Activated T-cell treated with anti-CD3 and anti-CD28 coated beads for 24 hours (primary cell): Measurements from ENCODE around the gene FGD1.
"Not testable (repeated sequence)": the region's sequence is repeated elsewhere in the genome, so short reads cannot be mapped to it uniquely, and the experiment has no call there.

Experiments
- DNase-seq: peaks from one replicate; pipeline ENCODE4 v3.0.0-alpha.2; 2020; ENCODE audit warnings: low read depth

The FGD1 gene

DNA sequence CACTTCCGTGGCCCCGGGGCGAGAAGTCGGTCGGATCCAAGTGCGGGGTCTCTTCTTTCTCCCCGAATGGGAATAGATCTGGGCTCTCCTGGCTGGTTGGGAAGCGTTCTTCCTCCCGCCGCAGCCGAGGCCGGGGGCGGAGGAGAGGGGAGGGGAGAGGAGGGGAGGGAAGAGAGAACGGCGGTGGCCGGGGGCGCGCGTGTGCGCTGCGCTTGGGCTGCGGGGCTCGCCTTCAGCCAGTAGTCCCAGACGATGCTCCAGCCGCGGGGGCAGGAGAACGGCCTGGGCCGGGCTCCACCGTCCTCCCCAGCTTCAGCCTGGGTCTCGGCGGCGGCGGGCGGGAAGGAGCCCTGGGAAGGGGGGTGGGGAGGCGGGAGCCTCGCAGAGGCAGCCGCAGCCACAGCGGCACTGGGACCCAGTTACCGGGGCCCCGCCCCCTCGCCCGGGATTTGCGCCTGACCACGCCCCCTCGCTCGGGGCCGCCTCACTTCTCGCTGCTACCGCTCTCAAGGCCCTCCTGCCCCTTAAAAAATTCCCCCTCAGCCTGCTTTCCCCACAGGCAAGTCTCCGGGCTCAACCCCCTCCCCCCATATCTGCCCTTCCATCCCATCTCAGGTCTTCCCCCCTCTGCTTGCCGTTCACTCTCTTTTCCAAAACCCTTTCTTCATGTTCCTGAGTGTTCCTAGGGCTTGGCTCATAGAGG lies at the start of gene FGD1:
TSS of gene FGD1 (minus strand) at position 421 of the 703 bp plus-strand sequence. CDS start 802 bp downstream, outside the sequence.
- peak; percentile 22 for DNase-seq

- DNase-seq = not testable (repeated sequence)
Measured at GRCh38 chrX:54542239-54542638, 46.2 kb upstream of the FGD1 start.

- no peak for DNase-seq
Measured at GRCh38 chrX:54540289-54540688, 44.3 kb upstream of the FGD1 start.

DNA sequence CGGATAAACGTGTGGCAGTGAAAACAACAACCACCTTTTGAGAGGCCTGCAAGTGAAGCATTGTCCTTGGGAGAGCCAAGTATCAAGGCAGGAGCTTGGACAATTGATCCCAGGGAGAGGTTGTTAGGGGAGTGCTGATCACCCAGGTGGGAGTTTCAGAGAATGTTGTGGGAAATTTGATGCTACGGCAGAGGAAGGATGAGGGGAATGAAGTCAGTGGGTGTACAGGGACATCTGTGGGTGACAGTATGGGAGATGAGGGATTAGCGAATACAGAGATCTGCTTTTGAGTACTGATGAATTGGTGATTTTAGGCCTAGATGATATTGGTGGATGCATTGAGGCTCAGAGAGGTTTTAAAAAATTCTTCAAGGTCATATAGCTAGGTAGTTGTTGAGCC lies 38.2 kb upstream of the FGD1 start:
- no peak for DNase-seq

DNA sequence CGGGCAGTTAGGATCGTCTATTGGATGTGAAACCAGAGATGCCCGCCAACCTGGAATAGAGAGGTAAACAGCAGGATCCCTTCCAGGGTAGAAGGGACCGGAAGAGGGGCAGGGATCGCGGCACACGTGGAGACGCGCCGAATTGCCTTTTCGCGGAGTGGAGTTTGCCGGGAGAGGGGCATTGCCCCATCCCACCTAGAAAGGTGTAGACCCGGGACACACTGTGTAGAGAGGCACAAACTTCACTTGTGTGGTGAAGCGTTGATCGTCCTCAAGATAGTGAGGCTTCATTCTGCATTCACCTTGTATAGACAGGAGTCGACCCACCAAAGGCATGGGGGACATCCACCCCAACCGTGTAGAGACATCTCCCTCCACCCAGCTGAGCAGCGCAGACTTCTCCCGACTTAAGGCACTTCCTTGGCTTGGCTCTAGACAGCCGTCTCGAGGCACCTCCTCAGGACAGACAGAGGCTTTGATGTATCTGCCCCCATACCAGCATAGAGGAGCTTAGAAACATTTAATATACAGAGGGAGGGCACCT lies 34.4 kb upstream of the FGD1 start:
- no peak for DNase-seq

- peak; percentile 72 for DNase-seq
Measured at GRCh38 chrX:54529552-54530356, 33.7 kb upstream of the FGD1 start, which contains the start of gene GNL3L. Gene GNL3L, plus strand, starts transcription at chrX:54530219. Its CDS starts 2,348 bp downstream, at chrX:54532567.

DNA sequence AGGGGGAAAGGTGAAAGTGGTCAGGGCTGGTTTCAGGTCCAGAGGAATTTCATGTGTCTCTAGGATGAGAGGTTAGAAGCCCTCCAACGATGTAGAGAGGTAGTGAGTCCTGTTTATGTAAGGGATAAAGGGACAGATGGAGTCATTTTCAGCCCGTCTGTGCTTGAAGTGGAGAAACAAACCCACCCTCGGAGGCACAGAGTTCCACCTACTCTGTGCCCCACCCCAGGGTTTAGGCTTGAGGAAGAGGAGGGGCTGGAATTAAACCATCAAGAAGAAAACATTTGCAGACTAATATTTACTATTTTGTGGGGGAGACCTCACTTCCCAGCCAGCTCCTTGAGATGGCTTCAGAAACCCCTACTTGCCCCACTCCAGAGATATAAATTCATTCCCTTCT lies 33.1 kb upstream of the FGD1 start:
- DNase-seq = no peak

DNA sequence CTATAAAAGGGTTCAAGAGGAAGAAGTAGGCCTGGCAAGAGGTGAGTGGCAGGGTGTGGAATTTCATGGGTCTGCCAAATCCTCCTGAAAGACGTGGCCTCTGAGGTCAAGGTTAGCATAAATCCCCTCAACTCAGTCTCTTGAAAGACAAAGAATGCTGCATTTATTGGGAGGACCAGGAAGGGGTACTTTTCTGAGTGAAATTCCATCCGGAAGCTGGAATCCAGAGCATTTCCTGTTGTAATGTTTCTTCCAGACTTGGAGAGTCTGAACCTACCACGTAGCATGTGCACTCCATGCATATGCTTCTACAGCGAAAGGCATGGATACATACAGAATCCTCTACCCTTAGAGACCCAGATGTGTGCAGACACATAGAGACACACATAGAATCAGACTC lies 13.4 kb upstream of the FGD1 start:
- no peak for DNase-seq

DNA sequence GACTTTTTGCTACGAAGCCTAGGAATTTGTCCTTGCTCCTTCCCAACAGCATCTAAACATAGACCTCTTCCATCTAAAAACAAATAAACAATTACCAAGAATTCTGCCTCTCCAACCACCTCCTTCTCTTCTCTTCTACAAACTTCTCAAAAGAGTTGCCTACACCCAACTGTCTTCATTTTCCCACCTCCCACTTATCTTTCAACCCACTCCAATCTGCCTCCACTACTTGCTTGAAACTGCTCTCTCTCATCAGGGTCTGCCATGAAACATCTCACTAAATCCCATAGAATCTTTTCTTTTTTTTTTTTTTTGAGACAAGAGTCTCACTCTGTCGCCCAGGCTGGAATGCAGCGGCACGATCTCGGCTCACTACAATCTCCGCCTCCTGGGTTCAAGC lies 902 bp upstream of the FGD1 start:
- no peak for DNase-seq

GRCh38 chrX:54496517-54496852 lies 451 bp upstream of the FGD1 start:
- no peak for DNase-seq

DNA sequence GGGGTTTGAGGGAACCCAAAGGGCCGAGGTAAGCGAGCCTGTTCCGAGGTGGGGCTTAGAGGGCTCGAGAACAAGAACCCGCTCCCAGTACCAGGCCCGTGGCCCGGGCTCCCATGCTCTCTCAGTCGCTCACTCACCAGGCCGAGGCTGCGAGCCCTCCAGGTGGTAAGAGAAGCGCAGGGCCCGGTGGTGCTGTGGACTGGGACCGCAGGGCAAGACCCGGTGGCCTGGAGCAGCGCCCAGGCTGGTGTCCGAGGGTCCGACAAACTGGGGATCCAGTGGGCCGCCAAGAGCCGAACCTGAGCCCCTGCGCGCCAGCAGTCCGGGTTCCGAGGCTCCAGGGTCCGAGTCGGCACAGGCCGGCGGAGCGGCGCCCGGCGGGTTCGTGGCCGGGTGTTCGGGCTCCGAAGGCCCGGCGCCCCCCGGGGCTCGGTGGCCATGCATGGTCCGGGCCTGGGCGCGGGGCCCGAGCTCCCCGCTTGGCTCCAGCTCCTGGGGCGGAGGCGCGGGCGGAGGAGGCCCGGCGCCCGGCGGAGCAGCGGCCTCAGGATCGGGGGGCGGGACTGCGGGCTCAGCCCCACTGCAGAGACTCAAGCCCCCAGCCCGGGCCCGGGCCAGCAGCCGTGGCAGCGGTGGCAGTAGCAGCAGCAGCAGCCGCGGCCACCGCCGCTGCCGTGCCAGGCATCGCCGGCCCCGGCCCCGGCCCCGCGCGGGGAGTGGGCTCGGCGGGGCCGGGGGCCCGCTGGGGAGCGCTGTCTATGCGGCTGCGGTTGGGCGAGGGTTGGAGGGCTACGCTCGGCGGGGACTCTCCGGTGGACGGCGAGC lies 833 bp downstream of the FGD1 start:
- no peak for DNase-seq

DNA sequence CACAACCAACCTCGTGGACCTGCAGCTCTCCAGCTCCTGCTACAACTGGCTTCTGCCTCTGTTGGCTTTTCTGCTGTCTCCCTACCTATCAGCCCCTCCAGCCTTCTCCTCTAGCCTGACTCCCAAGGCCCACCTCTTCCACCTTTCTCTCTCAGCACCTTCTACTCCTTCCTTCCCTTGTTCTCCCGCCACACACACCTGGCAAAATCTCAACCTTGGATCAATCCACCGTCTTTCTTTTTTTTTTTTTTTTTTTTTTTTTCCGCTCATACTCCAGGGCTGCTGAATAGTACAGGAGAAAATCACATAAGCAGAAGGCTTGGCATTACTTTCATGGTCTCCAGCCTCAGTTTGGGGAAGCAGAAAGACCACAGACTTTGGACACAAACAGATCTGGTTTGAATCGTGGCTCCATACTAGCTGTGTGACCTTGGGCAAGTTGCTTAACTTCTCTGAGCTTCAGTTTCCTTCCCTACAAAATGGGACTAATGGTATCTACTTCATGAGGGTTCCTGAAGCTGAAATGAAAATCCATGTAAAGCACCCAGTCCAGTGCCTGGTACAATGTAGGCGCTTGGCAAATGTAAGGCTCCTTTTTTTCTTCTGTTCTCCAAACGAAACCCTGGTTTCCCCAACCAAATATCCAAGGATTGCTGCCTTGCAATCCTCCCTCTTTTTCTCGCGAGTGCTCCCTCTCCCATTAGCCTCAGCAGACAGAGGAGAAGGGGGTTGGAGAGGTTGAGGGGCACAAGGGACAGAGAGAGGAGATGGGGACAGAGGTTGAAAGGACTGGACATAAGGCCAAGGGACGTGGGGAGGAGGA lies 1.7 kb downstream of the FGD1 start:
- DNase-seq = no peak

DNA sequence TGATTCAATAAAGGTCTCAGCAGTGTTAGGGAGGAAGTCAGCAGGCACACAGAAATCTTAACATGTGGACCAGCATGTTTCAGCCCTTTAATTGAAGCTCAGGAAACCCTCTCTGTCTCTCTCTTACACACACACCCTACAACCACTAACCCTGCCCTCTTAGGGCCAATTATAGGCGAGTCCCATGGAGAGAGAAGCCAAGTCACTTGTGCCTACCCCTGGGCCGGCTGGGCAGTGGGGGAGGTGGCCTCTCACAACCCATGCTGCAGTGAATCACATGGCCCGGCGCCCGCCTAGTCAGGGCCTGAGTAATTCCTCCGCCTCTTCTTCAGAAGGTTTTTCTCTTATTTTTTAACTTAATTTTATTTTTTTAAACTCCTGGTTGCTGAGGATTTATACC lies 3.7 kb downstream of the FGD1 start:
- DNase-seq = no peak

GRCh38 chrX:54489819-54490218 lies 6.2 kb downstream of the FGD1 start:
- not testable (repeated sequence) for DNase-seq

DNA sequence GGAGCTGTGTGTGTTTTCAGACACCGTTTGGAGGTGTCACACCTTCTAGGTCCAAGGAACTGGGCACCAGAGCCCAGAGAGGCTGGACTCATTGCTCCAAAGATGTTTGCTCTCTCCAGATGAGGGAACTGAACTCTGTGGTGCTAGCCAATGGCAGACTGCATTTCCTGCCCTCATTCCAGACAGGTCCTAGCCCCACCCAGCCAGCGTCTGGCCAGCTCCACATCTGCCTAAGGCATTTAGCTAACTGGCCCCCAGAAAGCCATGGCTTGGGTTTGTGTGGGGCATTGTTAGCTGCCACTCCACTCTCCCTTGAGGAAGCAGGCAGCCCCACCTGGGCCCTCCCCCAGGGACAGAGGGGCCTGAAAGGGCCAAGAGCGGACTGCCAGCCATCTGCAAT lies 11.4 kb downstream of the FGD1 start:
- no peak for DNase-seq

DNA sequence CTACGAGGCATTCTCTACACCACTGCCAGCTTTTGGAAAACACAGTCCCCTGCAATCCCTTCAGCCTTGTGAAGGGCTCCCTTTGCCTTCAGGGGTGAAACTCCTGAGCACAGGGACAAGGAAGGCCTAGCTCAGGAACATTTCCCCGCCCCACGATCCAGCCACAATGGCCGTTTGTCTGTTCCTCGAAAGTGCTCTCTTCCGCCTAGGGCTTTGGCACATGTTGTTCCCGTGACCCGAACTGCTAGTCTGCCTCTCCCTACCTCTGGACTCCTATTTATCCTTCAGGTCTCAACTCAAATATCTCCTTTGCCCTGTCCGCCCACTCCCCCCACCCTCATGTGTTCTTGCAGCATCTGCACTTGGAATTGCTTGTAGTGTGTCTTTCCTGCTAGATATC lies 12.1 kb downstream of the FGD1 start:
- no peak for DNase-seq

DNA sequence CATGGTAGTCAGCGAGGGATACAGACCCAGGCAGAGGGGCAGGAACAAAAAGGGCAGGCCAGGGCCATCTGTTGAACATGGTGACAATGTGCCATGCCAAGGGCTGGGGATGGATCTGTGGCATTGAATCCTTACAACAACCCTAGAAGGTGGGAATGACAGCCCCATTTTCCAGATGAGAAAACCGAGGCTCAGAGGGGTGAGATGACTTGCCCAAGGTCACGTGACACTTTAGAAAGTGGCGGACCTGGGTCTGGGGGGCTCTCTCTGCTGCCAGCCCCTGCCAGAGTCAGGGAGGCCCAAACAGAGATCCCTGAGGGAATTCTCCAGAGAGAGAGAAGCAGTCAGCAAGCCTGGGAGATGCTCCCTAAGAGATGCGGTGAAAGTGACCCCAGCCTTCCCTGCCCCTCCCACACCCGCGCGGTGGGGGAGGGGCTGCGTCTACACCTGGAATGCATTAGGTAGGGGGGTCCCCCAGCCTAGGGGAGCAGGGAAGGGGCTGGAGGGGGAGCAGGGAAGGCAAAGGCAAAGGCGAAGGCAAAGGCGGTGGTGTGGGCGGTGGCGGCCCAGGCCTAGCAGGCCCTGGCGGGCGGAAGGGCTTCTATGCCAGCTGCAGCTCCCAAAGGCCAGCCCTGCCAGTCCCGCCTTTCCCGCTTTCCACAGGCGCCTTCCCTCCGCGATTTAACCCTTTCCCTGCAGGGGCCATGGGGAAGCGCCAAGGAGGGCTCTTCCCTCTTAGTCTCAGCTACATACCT lies 13.0 kb downstream of the FGD1 start:
- no peak for DNase-seq

GRCh38 chrX:54479136-54480111 lies 16.6 kb downstream of the FGD1 start:
- DNase-seq = no peak
